WTC11 (cell line): ENCODE measurements around the gene TAS2R13.

ENCODE experiments used
- SMAD3 ChIP-seq: sonication (generic); formaldehyde crosslinking; IDR thresholded peaks from 2 replicates; pipeline ENCODE4 v1.8.0; 2022; ENCODE audit warnings: missing genetic modification reagents, mild to moderate bottlenecking, borderline replicate concordance
- TF ChIP-seq, protein P1 (sequence below): sonication (generic); formaldehyde crosslinking; IDR thresholded peaks from 2 replicates; pipeline ENCODE4 v1.8.1; 2022; ENCODE audit warnings: missing genetic modification reagents, borderline replicate concordance
- TF ChIP-seq, protein P2 (sequence below): fragments of 200-600 bp; IDR thresholded peaks from 2 replicates; pipeline ENCODE4 v1.8.0; 2022; ENCODE audit warnings: antibody characterized with exemption

DNA sequence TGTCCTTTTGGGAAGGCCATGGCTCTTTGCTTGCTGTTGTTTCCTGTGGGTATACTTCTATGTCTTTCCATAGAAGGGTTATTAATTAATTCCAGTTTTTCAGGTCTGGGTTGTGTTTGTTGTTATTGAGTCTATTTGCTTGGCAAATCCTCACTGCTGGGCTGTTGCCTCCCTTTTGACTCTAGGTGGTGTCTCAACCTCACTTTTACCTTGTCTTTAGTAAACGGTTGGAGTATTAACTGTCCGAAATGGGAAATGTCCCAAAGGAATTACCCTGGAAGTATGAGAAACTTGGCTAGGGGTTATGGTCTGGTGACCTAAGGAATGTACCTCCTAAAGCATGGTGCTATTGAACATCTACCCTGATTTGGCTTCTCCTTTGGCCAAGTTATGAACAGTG is 42.0 kb downstream of the TAS2R13 start:
- TF ChIP-seq, protein P1, sequence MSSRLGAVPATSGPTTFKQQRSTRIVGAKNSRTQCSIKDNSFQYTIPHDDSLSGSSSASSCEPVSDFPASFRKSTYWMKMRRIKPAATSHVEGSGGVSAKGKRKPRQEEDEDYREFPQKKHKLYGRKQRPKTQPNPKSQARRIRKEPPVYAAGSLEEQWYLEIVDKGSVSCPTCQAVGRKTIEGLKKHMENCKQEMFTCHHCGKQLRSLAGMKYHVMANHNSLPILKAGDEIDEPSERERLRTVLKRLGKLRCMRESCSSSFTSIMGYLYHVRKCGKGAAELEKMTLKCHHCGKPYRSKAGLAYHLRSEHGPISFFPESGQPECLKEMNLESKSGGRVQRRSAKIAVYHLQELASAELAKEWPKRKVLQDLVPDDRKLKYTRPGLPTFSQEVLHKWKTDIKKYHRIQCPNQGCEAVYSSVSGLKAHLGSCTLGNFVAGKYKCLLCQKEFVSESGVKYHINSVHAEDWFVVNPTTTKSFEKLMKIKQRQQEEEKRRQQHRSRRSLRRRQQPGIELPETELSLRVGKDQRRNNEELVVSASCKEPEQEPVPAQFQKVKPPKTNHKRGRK (CRISPR knock-in tag) = no peak
- no peak for TF ChIP-seq SMAD3 (CRISPR knock-in tag)
- TF ChIP-seq, protein P2, sequence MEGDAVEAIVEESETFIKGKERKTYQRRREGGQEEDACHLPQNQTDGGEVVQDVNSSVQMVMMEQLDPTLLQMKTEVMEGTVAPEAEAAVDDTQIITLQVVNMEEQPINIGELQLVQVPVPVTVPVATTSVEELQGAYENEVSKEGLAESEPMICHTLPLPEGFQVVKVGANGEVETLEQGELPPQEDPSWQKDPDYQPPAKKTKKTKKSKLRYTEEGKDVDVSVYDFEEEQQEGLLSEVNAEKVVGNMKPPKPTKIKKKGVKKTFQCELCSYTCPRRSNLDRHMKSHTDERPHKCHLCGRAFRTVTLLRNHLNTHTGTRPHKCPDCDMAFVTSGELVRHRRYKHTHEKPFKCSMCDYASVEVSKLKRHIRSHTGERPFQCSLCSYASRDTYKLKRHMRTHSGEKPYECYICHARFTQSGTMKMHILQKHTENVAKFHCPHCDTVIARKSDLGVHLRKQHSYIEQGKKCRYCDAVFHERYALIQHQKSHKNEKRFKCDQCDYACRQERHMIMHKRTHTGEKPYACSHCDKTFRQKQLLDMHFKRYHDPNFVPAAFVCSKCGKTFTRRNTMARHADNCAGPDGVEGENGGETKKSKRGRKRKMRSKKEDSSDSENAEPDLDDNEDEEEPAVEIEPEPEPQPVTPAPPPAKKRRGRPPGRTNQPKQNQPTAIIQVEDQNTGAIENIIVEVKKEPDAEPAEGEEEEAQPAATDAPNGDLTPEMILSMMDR = no peak
